NCI-H82 treated with DMSO at 0.1 percent for 48 hours (cell line): Measurements from ENCODE around the gene ANXA8.
"Not testable (repeated sequence)": the region's sequence is repeated elsewhere in the genome, so short reads cannot be mapped to it uniquely, and the experiment has no call there.

Experiments used
- DNase-seq: peaks from one replicate; lab custom pipeline; 2025; ENCODE audit not compliant: unreplicated experiment; lab: John Stamatoyannopoulos, UW

Gene ANXA8

GRCh38 chr10:47483923-47484322 lies at the start of gene ANXA8:
Gene ANXA8 (minus strand): TSS chr10:47484115. CDS start chr10:47483933, 182 bp downstream.
- not testable (repeated sequence) for DNase-seq

- DNase-seq: not testable (repeated sequence)
Observed at GRCh38 chr10:47523475-47523874, 39.6 kb upstream of the ANXA8 start, which contains the start of gene AGAP9. Gene AGAP9 (minus strand): TSS chr10:47523638. CDS start chr10:47523526, 112 bp downstream.

- not testable (repeated sequence) for DNase-seq
Observed at GRCh38 chr10:47502313-47502712, 18.4 kb upstream of the ANXA8 start.

- not testable (repeated sequence) for DNase-seq
Observed at GRCh38 chr10:47494226-47494625, 10.3 kb upstream of the ANXA8 start.

GRCh38 chr10:47491600-47491999 lies 7.7 kb upstream of the ANXA8 start, which contains the start of gene FAM25G:
Gene FAM25G (minus strand): TSS chr10:47491700. CDS start chr10:47491674, 26 bp downstream.
- DNase-seq: not testable (repeated sequence)

GRCh38 chr10:47489630-47490029 lies 5.7 kb upstream of the ANXA8 start:
- not testable (repeated sequence) for DNase-seq

- DNase-seq: not testable (repeated sequence)
Observed at GRCh38 chr10:47485943-47486342, 2.0 kb upstream of the ANXA8 start.

GRCh38 chr10:47484786-47485185 lies 871 bp upstream of the ANXA8 start:
- DNase-seq: not testable (repeated sequence)

GRCh38 chr10:47482367-47482766 lies 1.5 kb downstream of the ANXA8 start:
- not testable (repeated sequence) for DNase-seq

GRCh38 chr10:47481768-47482181 lies 2.1 kb downstream of the ANXA8 start:
- DNase-seq: not testable (repeated sequence)

- DNase-seq: not testable (repeated sequence)
Observed at GRCh38 chr10:47481182-47481766, 2.6 kb downstream of the ANXA8 start.

- DNase-seq: not testable (repeated sequence)
Observed at GRCh38 chr10:47480133-47480532, 3.8 kb downstream of the ANXA8 start.

GRCh38 chr10:47478114-47478513 lies 5.8 kb downstream of the ANXA8 start:
- DNase-seq: not testable (repeated sequence)

- DNase-seq: not testable (repeated sequence)
Observed at GRCh38 chr10:47477078-47477477, 6.8 kb downstream of the ANXA8 start.

- not testable (repeated sequence) for DNase-seq
Observed at GRCh38 chr10:47475101-47475500, 8.8 kb downstream of the ANXA8 start.

- not testable (repeated sequence) for DNase-seq
Observed at GRCh38 chr10:47473516-47473915, 10.4 kb downstream of the ANXA8 start.

GRCh38 chr10:47472647-47473046 lies 11.3 kb downstream of the ANXA8 start:
- DNase-seq: not testable (repeated sequence)

GRCh38 chr10:47472072-47472471 lies 11.8 kb downstream of the ANXA8 start:
- DNase-seq: not testable (repeated sequence)

- DNase-seq: not testable (repeated sequence)
Observed at GRCh38 chr10:47468731-47469528, 15.0 kb downstream of the ANXA8 start.

GRCh38 chr10:47467957-47468356 lies 16.0 kb downstream of the ANXA8 start:
- DNase-seq: not testable (repeated sequence)

GRCh38 chr10:47467458-47467857 lies 16.5 kb downstream of the ANXA8 start:
- DNase-seq: not testable (repeated sequence)
